GM21737 (cell line): ENCODE results near the gene XRRA1.
"Not testable (repeated sequence)": the region's sequence is repeated elsewhere in the genome, so short reads cannot be mapped to it uniquely, and the experiment has no call there.

Experiments
- ATAC-seq: cut with Tn5 transposase; IDR thresholded peaks from one replicate; pipeline ENCODE4 v1.9.1; 2021; ENCODE audit warnings: mild to moderate bottlenecking, moderate library complexity; ENCODE audit not compliant: unreplicated experiment

Gene XRRA1

GRCh38 chr11:74837191-74837590 is 111.7 kb downstream of the XRRA1 start:
- ATAC-seq = no peak

GRCh38 chr11:74826901-74827300 is 122.0 kb downstream of the XRRA1 start:
- no peak for ATAC-seq

- not testable (repeated sequence) for ATAC-seq
Observed at GRCh38 chr11:74825596-74825995, 123.3 kb downstream of the XRRA1 start.

- ATAC-seq = no peak
Observed at GRCh38 chr11:74824285-74824982, 124.5 kb downstream of the XRRA1 start.

GRCh38 chr11:74822170-74822569 is 126.7 kb downstream of the XRRA1 start:
- ATAC-seq = no peak

- no peak for ATAC-seq
Observed at GRCh38 chr11:74820763-74821162, 128.1 kb downstream of the XRRA1 start.

- ATAC-seq = no peak
Observed at GRCh38 chr11:74819400-74819799, 129.5 kb downstream of the XRRA1 start.

GRCh38 chr11:74818283-74818946 is 130.5 kb downstream of the XRRA1 start:
- no peak for ATAC-seq

- ATAC-seq = no peak
Observed at GRCh38 chr11:74816664-74817063, 132.2 kb downstream of the XRRA1 start.

GRCh38 chr11:74815966-74816365 is 132.9 kb downstream of the XRRA1 start:
- ATAC-seq = no peak

- ATAC-seq = no peak
Observed at GRCh38 chr11:74809801-74810200, 139.1 kb downstream of the XRRA1 start.

GRCh38 chr11:74806267-74806666 is 142.6 kb downstream of the XRRA1 start:
- ATAC-seq = no peak

GRCh38 chr11:74791333-74792100 is 157.4 kb downstream of the XRRA1 start:
- no peak for ATAC-seq
